Osteocyte (in vitro differentiated cells): ENCODE results near the gene WDR93. TPM values are rescaled to one million over a fixed set of nuclear protein-coding genes. Genes with fewer than 3 reads are reported as not detected.
A peak's percentile ranks its signal among the peaks of the same experiment; 100 is the strongest.

ENCODE experiments used
- DNase-seq: peaks from one replicate; pipeline ENCODE4 v3.0.0; 2021; ENCODE audit warnings: mixed read lengths; ENCODE audit not compliant: unreplicated experiment; ENCODE audit errors: extremely low spot score
- H3K27ac Mint-ChIP-seq: one replicate; pipeline ENCODE4 v1.8.0; 2021; ENCODE audit warnings: mild to moderate bottlenecking, mixed read lengths; ENCODE audit not compliant: unreplicated experiment
- H3K27me3 Mint-ChIP-seq: one replicate; pipeline ENCODE4 v1.8.0; 2021; ENCODE audit warnings: mixed read lengths; ENCODE audit not compliant: unreplicated experiment
- H3K36me3 Mint-ChIP-seq: one replicate; pipeline ENCODE4 v1.8.0; 2021; ENCODE audit warnings: mixed read lengths; ENCODE audit not compliant: unreplicated experiment
- H3K4me1 Mint-ChIP-seq: one replicate; pipeline ENCODE4 v1.8.0; 2021; ENCODE audit warnings: mixed read lengths; ENCODE audit not compliant: unreplicated experiment
- H3K4me3 Mint-ChIP-seq: one replicate; pipeline ENCODE4 v1.8.0; 2021; ENCODE audit warnings: mild to moderate bottlenecking, moderate library complexity, mixed read lengths; ENCODE audit not compliant: unreplicated experiment
- H3K9me3 Mint-ChIP-seq: one replicate; pipeline ENCODE4 v1.8.0; 2021; ENCODE audit warnings: mixed read lengths; ENCODE audit not compliant: unreplicated experiment
- CTCF ChIP-seq: fragments of 200-600 bp; sonication (generic); IDR thresholded peaks from 2 replicates; pipeline ENCODE4 v1.5.0; 2021; ENCODE audit warnings: antibody characterized with exemption, mild to moderate bottlenecking, moderate library complexity
- total RNA-seq: library from RNA; stranded (reverse); gene quantifications from 2 replicates; pipeline ENCODE4 v1.2.1, GENCODE V29; 2021

The WDR93 gene
- total RNA-seq, 1 donor from 2014 or later: 0.19 TPM

- DNase-seq: no peak
- no peak overlapping the region for H3K4me3 Mint-ChIP-seq
- no peak overlapping the region for H3K27ac Mint-ChIP-seq
- peaks cover 3% of the 10 kb centered on the region for H3K4me1 Mint-ChIP-seq
- H3K36me3 Mint-ChIP-seq: no peaks in the 10 kb centered on the region
- no peak for TF ChIP-seq CTCF
- peaks cover 51% of the 10 kb centered on the region for H3K27me3 Mint-ChIP-seq
- no peaks in the 10 kb centered on the region for H3K9me3 Mint-ChIP-seq
Measured at GRCh38 chr15:89695198-89695597, 4.6 kb downstream of the WDR93 start.

GRCh38 chr15:89704411-89704810 is 13.8 kb downstream of the WDR93 start:
- DNase-seq: no peak
- Mint-ChIP-seq H3K9me3 (no peaks in the 10 kb centered on the region), H3K4me3 (no peak overlapping the region), H3K36me3 (no peaks in the 10 kb centered on the region), H3K4me1 (peaks cover 14% of the 10 kb centered on the region), H3K27ac (peak overlapping the region; percentile 16), H3K27me3 (peaks cover 54% of the 10 kb centered on the region)
- TF ChIP-seq CTCF: no peak

GRCh38 chr15:89707577-89707976 is 17.0 kb downstream of the WDR93 start:
- H3K36me3 Mint-ChIP-seq: peaks cover 2% of the 10 kb centered on the region
- no peak overlapping the region for H3K27ac Mint-ChIP-seq
- peaks cover 11% of the 10 kb centered on the region for H3K4me1 Mint-ChIP-seq
- H3K27me3 Mint-ChIP-seq: peaks cover 63% of the 10 kb centered on the region
- TF ChIP-seq CTCF: no peak
- no peak overlapping the region for H3K4me3 Mint-ChIP-seq
- no peak for DNase-seq
- H3K9me3 Mint-ChIP-seq: no peaks in the 10 kb centered on the region

GRCh38 chr15:89714775-89715174 is 24.2 kb downstream of the WDR93 start:
- Mint-ChIP-seq H3K36me3 (peaks cover 2% of the 10 kb centered on the region), H3K27ac (no peak overlapping the region), H3K9me3 (no peaks in the 10 kb centered on the region), H3K4me1 (no peaks in the 10 kb centered on the region), H3K4me3 (no peak overlapping the region), H3K27me3 (peaks cover 54% of the 10 kb centered on the region)
- no peak for TF ChIP-seq CTCF
- peak; percentile 32 for DNase-seq

- no peak overlapping the region for H3K27ac Mint-ChIP-seq
- H3K4me1 Mint-ChIP-seq: no peaks in the 10 kb centered on the region
- no peak overlapping the region for H3K4me3 Mint-ChIP-seq
- peak; percentile 6 for DNase-seq
- peaks cover 56% of the 10 kb centered on the region for H3K27me3 Mint-ChIP-seq
- H3K9me3 Mint-ChIP-seq: peaks cover 4% of the 10 kb centered on the region
- TF ChIP-seq CTCF: no peak
- no peaks in the 10 kb centered on the region for H3K36me3 Mint-ChIP-seq
Measured at GRCh38 chr15:89723031-89723430, 32.4 kb downstream of the WDR93 start.
